Sigmoid colon (tissue), 4 donors: ENCODE data around the gene TAF6.

ENCODE experiments used
- EP300 ChIP-seq, 4 donors: sonication (generic); formaldehyde crosslinking; IDR thresholded peaks; one replicate each; pipeline ENCODE4 v1.6.1; 2017; ENCODE audit warnings: antibody characterized with exemption in 4 of 4
- TF ChIP-seq, protein P1 (sequence below), 4 experiments: fragments of 450-650 bp in 3 of 4; fragments of 200-600 bp in 1 of 4; IDR thresholded peaks; one replicate each; pipeline ENCODE4 v1.5.1; 2016 to 2019; ENCODE audit warnings: antibody characterized with exemption in 4 of 4, mild to moderate bottlenecking in 3 of 4, moderate library complexity in 2 of 4

DNA sequence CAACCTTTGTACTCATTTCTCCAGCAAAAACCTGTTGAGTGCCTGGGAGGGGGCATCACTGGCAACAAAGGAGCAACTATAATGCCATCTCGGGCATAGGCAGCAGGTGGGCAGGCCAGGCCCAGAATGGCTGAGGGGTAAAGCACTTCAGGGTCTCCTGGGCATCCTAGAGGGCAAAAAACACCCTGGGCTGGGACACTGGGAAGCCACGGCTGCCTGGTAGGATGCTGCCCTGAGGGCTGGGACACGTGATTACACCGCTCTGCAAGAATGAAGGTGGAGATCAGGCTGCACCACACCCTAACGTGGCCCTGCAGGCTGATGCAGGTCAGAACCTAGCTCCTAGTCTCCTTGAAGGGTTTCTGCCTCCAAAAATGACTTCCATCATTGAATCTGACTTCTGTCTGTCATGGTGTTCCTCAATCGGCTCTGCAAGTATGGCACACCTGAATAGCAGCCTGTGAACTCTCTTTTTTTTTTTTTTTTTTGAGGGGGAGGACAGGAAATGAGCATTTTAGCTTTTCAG, 43.9 kb upstream of the TAF6 start:
- TF ChIP-seq EP300 (IDR thresholded peaks at IDR 0.05), result no peak
- TF ChIP-seq, protein P1, sequence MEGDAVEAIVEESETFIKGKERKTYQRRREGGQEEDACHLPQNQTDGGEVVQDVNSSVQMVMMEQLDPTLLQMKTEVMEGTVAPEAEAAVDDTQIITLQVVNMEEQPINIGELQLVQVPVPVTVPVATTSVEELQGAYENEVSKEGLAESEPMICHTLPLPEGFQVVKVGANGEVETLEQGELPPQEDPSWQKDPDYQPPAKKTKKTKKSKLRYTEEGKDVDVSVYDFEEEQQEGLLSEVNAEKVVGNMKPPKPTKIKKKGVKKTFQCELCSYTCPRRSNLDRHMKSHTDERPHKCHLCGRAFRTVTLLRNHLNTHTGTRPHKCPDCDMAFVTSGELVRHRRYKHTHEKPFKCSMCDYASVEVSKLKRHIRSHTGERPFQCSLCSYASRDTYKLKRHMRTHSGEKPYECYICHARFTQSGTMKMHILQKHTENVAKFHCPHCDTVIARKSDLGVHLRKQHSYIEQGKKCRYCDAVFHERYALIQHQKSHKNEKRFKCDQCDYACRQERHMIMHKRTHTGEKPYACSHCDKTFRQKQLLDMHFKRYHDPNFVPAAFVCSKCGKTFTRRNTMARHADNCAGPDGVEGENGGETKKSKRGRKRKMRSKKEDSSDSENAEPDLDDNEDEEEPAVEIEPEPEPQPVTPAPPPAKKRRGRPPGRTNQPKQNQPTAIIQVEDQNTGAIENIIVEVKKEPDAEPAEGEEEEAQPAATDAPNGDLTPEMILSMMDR (IDR thresholded peaks at IDR 0.05), result no peak
